HG03571 (cell line): ENCODE measurements around the gene PSRC1.

Experiments
- ATAC-seq: cut with Tn5 transposase; IDR thresholded peaks from one replicate; pipeline ENCODE4 v1.9.1; 2021; ENCODE audit not compliant: unreplicated experiment

Gene PSRC1

GRCh38 chr1:109259674-109260557 lies 23.0 kb downstream of the PSRC1 start:
- no peak for ATAC-seq

- ATAC-seq: no peak
These were observed 24.2 kb downstream of the PSRC1 start for GRCh38 chr1:109258481-109259466.

GRCh38 chr1:109257682-109258421 lies 25.1 kb downstream of the PSRC1 start:
- ATAC-seq: no peak

GRCh38 chr1:109256971-109257681 lies 25.8 kb downstream of the PSRC1 start:
- no peak for ATAC-seq

- no peak for ATAC-seq
These were observed 26.9 kb downstream of the PSRC1 start for GRCh38 chr1:109256085-109256484.

GRCh38 chr1:109255678-109256077 lies 27.3 kb downstream of the PSRC1 start:
- no peak for ATAC-seq

- no peak for ATAC-seq
These were observed 27.8 kb downstream of the PSRC1 start for GRCh38 chr1:109255097-109255651.

- no peak for ATAC-seq
These were observed 28.3 kb downstream of the PSRC1 start for GRCh38 chr1:109254621-109255096.

GRCh38 chr1:109253803-109254620 lies 28.9 kb downstream of the PSRC1 start:
- ATAC-seq: no peak

GRCh38 chr1:109252893-109253802 lies 29.8 kb downstream of the PSRC1 start:
- no peak for ATAC-seq

GRCh38 chr1:109252167-109252892 lies 30.6 kb downstream of the PSRC1 start:
- no peak for ATAC-seq

- no peak for ATAC-seq
These were observed 31.4 kb downstream of the PSRC1 start for GRCh38 chr1:109251277-109252166.

GRCh38 chr1:109250454-109251276 lies 32.3 kb downstream of the PSRC1 start:
- ATAC-seq: no peak

- peak; percentile 29 for ATAC-seq
These were observed 33.1 kb downstream of the PSRC1 start for GRCh38 chr1:109249654-109250401.
